NCI-H2196 treated with DMSO at 0.1 percent for 48 hours (cell line): ENCODE measurements around the gene SEMA4A.
"Not testable (repeated sequence)": the region's sequence is repeated elsewhere in the genome, so short reads cannot be mapped to it uniquely, and the experiment has no call there.

Experiments
- DNase-seq: peaks from one replicate; lab custom pipeline; 2025; ENCODE audit not compliant: unreplicated experiment; lab: John Stamatoyannopoulos, UW

Gene SEMA4A

GRCh38 chr1:156191292-156191964, 38.0 kb downstream of the SEMA4A start:
- no peak for DNase-seq

- DNase-seq, result no peak
These were observed 39.8 kb downstream of the SEMA4A start for GRCh38 chr1:156193208-156193487.

- DNase-seq, result peak; percentile 97
These were observed 40.3 kb downstream of the SEMA4A start, which contains the start of gene SLC25A44 for GRCh38 chr1:156193488-156194299. SLC25A44 (plus strand) TSS chr1:156194104; CDS start chr1:156199848, 5,744 bp downstream.

DNA sequence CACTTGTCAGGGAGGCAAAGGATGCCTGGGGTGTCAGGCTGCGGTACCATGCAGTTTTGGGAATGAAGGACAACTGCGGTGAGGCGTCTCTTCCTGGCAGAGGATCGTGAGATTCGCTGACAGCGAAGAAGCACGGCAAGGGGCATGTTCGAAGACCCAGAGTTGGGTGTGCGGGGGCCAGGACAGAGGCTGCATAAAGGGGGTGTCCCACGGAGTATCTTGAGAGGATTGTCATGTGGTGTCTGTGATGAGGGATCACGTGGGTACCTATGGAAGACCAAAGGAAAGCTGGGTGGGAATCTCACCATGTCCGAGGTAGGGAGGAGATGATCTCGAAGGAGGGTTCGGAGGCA, 40.9 kb downstream of the SEMA4A start:
- no peak for DNase-seq

DNA sequence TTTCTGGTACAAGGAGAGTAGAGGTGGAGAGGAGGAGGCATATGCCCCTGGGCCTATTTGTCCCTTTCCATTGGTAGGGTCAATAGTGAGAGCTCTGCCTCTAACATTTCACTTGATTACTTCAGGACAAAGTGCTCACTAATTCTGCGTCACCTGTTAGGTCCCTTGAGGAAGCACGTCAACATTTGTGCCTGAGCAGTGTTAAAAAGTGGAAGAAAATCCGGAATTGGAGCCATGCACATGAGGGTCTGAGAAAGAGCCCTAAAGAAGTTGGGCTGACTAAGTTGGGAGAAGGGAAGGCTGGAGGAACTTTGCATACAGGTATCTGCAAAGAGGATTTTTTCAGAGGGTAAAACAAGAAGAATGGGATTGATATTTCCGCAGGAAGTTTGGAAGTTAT, 42.5 kb downstream of the SEMA4A start:
- DNase-seq, result no peak

GRCh38 chr1:156196445-156196844, 43.1 kb downstream of the SEMA4A start:
- no peak for DNase-seq

GRCh38 chr1:156198831-156199349, 45.5 kb downstream of the SEMA4A start:
- DNase-seq, result no peak

DNA sequence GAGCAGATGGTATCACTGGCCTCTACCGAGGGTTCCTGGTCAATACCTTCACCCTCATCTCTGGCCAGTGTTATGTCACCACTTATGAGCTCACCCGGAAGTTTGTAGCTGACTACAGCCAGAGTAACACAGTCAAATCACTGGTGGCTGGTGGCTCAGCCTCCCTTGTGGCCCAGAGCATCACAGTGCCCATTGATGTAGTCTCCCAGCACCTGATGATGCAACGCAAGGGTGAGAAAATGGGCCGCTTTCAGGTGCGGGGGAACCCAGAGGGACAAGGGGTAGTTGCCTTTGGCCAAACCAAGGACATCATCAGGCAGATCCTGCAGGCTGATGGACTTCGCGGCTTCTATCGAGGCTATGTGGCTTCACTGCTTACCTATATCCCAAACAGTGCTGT, 46.7 kb downstream of the SEMA4A start:
- no peak for DNase-seq

GRCh38 chr1:156203331-156203730, 49.9 kb downstream of the SEMA4A start:
- DNase-seq, result no peak

GRCh38 chr1:156204686-156205085, 51.3 kb downstream of the SEMA4A start:
- DNase-seq, result no peak

GRCh38 chr1:156211243-156211642, 57.9 kb downstream of the SEMA4A start:
- DNase-seq, result no peak

- no peak for DNase-seq
These were observed 58.7 kb downstream of the SEMA4A start for GRCh38 chr1:156212130-156212529.

DNA sequence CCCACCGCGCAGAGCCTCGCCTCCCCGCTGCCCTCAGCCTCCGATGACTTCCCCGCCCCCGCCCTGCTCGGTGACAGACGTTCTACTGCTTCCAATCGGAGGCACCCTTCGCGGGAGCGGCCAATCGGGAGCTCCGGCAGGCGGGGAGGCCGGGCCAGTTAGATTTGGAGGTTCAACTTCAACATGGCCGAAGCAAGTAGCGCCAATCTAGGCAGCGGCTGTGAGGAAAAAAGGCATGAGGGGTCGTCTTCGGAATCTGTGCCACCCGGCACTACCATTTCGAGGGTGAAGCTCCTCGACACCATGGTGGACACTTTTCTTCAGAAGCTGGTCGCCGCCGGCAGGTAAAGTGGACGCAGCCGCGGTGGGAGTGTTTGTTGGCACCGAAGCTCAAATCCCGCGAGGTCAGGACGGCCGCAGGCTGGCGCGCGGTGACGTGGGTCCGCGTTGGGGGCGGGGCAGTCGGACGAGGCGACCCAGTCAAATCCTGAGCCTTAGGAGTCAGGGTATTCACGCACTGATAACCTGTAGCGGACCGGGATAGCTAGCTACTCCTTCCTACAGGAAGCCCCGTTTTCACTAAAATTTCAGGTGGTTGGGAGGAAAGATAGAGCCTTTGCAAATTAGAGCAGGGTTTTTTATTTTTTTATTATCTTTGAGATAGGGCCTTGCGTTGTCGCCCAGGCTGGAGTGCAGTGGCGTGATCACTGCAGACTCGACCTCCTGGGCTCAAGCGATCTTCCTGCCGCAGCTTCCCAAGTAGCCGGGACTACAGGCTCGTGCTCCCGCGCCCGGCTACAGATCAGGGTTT, 59.7 kb downstream of the SEMA4A start, which contains the start of gene PMF1:
Gene PMF1, plus strand, starts transcription at position 175 of the 811 bp plus-strand sequence. Its CDS starts 9 bp downstream, at position 184.
- peak; percentile 91 for DNase-seq

GRCh38 chr1:156213644-156213966, 60.2 kb downstream of the SEMA4A start:
- DNase-seq, result no peak

DNA sequence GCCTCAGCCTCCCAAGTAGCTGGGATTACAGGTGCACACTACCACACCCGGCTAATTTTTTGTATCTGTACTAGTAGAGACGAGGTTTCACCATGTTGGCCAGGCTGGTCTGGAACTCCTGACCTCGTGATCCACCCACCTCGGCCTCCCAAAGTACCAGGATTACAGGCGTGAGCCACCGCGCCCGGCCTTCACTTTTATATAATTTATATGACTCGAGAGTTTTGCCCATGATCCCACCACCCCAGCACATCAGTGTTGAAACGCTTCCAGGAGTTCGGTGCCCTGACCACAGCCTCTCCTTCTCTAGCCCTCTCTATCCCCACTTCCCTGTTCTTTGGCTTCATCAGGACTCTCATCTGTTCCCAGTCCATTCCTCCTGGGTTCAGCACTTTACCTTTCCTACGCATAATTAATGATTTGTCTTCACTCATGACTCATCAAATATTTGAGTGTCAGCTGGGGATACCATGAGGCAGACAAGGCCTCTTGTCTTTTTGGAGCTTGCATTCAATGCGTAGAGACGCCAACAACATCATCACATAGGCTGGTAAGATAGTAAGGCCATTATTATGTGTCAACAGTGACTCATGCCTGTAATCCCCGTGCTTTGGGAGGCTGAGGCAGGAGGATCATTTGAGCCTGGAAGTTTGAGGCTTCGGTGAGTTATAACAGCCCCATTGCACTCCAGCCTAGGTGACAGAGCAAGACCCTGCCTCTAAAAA, 60.8 kb downstream of the SEMA4A start:
- no peak for DNase-seq

DNA sequence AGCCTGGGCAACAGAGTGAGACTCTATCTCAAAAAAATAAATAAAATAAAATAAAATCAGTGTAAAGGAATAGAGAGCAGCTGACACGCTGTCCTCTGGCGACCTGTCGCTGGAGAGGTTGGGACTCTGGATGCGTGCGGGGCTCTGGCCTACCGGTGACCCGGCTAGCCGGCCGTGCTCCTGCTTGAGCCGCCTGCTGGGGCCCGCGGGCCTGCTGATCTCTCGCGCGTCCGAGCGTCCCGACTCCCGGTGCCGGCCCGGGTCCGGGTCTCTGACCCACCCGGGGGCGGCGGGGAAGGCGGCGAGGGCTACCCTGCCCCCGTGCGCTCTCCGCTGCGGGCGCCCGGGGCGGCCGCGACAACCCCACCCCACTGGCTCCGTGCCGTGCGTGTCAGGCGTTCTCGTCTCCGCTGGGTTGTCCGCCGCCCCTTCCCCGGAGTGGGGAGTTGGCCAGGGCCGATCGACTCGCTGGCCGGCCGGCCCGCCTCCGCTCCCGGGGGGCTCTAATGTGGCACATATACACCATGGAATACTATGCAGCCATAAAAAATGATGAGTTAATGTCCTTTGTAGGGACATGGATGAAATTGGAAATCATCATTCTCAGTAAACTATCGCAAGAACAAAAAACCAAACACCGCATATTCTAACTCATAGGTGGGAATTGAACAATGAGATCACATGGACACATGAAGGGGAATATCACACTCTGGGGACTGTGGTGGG, 63.1 kb downstream of the SEMA4A start:
- DNase-seq, result not testable (repeated sequence)

GRCh38 chr1:156217871-156218270, 64.5 kb downstream of the SEMA4A start:
- DNase-seq, result no peak

DNA sequence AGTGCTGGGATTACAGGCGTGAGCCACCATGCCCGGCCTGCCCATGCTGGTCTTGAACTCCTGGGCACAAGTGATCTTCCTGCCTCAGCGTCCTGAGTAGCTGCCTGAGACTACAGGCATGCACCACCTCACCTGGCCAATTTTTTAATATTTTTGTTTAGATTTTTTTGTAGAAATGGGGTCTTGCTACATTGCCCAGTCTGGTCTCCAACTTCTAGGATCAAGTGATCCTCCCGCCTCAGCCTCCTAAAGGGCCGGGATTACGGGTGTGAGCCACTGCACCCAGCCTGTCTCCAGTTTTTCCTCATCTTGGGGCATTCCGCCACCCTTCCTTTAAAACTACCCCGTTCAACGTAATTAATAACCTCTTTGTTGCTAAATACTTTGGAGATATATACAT, 66.8 kb downstream of the SEMA4A start:
- no peak for DNase-seq

DNA sequence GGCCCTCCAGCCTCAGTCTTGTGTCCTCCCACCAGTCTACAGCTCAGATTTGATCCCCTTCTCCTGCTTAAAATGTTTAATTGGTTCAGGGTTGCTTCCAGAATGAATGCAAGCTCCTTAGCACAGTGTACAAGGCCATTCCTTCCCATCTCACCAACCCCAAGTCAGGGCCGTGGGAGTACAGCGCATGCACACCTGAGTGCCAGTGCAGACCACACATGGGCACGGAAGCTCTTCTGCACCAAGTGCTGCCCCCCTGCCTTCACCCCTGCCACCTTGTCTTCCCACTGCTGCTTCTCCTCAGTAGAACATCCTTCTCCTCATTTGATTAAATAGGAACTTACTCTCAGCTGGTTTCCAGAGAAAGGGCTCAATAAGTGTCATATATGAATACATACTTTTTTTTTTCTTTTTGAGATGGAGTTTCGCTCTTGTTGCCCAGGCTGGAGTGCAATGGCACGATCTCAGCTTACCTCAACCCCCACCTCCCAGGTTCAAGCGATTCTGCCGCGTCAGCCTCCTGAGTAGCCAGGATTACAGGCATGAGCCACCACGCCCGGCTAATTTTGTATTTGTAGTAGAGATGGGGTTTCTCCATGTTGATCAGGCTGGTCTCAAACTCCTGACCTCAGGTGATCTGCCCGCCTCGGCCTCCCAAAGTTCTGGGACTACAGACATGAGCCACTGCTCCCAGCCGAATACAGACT, 68.8 kb downstream of the SEMA4A start:
- DNase-seq, result no peak

- DNase-seq, result no peak
These were observed 72.3 kb downstream of the SEMA4A start for GRCh38 chr1:156225677-156226014.
